GM10266 (cell line): ENCODE results near the gene ULK1.
"Not testable (repeated sequence)": the region's sequence is repeated elsewhere in the genome, so short reads cannot be mapped to it uniquely, and the experiment has no call there.

Experiments used
- DNase-seq: peaks from one replicate; pipeline ENCODE4 v3.0.0; 2012; ENCODE audit errors: extremely low spot score
- TF ChIP-seq, protein P1 (sequence below): IDR thresholded peaks from 2 replicates; pipeline ENCODE4 v1.5.1; 2012; ENCODE audit warnings: mild to moderate bottlenecking, low read depth; ENCODE audit not compliant: control insufficient read depth, insufficient read depth; ENCODE audit errors: missing control alignments

Gene ULK1

DNA sequence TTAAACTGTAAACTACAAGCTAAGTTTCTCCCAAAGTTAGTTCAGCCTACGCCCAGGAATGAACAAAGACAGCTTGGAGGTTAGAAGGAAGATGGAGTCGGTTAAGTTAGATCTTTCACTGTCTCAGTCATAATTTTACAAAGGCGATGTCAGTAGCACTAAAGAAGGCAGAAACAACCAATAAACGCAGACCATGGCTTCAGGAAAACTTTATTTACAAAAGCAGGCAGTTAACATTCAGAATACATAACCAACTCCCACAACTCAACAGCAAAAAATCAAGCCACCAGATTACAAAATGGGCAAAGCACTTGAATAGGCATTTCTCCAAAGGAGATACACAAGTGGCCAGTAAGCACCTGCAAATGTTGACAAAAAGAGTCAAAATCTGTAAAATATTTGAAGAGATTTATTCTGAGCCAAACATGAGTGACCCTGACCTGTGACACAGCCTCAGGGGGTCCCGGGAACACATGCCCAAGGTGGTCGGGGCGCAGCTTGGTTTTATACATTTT is 8.8 kb upstream of the ULK1 start:
- TF ChIP-seq, protein P1, sequence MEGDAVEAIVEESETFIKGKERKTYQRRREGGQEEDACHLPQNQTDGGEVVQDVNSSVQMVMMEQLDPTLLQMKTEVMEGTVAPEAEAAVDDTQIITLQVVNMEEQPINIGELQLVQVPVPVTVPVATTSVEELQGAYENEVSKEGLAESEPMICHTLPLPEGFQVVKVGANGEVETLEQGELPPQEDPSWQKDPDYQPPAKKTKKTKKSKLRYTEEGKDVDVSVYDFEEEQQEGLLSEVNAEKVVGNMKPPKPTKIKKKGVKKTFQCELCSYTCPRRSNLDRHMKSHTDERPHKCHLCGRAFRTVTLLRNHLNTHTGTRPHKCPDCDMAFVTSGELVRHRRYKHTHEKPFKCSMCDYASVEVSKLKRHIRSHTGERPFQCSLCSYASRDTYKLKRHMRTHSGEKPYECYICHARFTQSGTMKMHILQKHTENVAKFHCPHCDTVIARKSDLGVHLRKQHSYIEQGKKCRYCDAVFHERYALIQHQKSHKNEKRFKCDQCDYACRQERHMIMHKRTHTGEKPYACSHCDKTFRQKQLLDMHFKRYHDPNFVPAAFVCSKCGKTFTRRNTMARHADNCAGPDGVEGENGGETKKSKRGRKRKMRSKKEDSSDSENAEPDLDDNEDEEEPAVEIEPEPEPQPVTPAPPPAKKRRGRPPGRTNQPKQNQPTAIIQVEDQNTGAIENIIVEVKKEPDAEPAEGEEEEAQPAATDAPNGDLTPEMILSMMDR, result no peak
- no peak for DNase-seq

DNA sequence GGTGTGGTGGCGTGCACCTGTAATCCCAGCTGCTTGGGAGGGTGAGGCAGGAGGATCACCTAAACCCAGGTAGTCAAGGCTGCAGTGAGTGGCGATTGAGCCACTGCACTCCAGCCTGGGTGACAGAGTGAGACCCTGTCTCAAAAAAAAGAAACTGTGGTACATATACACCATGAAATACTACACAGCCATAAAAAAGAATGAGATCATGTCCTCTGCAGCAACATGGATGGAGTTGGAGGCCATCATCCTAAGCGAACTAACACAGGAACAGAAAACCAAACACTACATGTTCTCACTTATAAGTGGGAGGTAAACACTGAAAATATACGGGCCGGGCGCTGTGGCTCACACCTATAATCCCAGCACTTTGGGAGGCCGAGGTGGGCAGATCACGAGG is 2.7 kb upstream of the ULK1 start:
- DNase-seq, result not testable (repeated sequence)

DNA sequence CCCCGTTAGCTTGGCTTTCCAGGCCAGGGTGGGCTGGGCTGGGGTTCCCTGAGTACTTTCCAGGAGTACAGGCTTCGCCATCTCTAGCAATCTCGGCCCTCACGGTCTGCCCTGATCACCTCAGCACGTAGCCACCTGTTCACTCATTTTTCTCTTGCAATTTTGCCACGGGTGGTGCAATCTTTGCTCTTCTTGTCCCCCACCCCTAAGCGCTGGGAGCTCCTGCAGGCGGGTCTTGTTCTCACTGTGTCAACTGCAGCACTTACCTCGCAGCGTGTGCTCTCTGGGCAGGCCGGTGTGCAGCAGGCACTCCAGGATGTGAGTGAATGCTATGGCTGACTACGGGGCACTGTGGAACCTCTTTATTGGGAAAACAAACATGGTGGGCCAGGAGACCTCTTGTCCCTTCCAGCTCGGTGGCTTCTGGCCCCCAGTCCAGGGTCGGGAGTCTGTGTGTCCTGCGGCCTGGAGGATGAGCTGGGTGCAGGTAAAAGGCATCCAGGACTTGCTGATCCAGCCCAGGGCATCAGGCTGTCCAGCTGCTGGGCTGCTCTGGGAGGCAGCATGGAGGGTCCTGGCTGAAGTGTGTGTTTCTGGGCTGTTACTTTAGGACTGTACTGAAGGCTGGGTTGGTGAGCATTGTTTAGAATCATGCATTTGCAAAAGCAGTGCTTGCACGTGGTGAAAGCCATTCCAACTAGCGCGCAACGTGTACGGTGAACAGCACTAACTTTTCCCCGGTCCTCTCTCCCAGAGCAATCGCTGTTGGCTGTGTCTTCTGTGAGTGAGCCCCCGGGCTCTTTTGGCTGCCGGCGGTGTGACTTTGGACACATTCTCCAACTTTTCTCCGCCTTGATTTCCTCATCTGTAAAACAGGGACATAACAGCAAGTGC is 1.5 kb upstream of the ULK1 start:
- TF ChIP-seq, protein P1, result no peak
- no peak for DNase-seq

DNA sequence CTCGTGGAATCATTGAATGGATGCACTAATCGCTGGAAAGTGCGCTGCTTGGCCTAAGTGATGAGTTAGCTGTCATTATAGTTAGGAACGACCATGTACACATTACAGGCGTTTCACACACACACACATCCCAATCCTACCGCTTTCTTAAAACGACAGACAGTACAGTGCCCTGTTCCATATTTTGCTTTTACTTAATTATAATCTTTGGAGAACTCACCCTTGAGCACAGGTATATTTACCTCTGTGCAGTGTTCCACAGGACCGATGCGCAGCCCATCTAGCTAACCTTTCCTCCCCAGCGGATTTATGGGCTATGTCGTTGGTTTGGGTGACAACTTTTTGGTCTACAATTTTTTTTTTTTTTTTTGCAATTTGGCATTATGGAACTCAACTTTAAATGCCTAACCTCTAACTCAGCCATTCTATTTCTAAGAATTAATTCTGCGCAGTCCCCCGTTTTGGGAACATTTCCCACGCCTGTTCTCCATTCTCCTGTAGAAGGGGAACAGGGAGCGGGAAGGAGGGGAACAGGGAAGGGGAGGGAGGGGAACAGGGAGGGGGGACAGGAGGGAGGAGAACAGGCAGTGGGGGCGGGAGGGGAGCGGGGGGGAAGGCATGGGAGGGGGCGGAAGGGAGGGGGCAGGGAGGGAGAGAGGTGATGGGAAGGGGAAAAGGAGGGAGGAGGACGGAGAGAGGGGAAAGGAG is 663 bp upstream of the ULK1 start:
- no peak for DNase-seq

DNA sequence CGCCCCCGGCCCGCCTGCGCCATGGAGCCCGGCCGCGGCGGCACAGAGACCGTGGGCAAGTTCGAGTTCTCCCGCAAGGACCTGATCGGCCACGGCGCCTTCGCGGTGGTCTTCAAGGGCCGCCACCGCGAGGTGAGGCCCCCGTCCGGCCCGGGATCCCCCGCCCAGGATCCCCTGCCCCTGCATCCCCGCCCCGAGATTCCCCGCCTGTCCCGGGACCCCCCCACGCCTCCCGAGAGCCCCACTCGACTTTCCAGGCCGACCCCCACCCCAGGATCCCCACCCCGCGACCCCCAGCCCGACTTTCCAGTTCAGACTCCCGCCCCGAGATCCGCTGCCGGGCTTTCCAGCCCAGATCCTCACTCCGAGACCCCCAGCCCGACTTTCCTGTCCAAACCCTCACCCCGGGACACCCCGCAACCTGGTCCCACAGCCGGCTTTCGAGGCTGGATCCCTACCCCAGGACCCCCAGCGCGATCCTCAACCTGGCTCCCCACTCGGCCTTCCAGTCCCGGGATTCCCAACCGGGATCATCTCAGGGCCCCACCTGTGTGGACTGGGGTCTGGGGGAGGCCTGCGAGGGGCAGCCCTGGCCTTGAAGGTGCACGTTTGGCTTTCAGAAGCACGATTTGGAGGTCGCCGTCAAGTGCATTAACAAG is 688 bp downstream of the ULK1 start:
- DNase-seq, result peak; percentile 50
- TF ChIP-seq, protein P1, result no peak

More for the DNA sequence above, 663 bp upstream of the ULK1 start:
- TF ChIP-seq, protein P1, result no peak

DNA sequence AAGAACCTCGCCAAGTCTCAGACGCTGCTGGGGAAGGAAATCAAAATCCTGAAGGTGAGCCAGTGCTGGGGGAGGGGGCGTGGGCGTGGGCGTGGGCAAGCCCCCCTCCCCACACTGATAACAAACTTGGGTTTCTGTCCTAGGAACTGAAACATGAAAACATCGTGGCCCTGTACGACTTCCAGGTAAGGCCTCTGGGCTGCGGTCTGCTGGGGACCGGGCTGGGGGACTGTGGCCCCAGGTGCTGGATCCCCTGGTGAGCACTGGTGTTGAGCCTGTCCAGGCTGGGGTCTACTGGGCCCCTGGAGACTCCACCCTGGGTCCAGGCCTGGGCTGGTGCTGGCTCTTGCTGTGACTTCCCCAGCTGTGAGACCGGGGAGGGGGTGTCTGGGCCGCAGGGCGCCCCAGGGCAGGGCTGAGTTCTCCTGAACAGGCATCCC is 1.2 kb downstream of the ULK1 start:
- no peak for DNase-seq
- TF ChIP-seq, protein P1, result no peak

DNA sequence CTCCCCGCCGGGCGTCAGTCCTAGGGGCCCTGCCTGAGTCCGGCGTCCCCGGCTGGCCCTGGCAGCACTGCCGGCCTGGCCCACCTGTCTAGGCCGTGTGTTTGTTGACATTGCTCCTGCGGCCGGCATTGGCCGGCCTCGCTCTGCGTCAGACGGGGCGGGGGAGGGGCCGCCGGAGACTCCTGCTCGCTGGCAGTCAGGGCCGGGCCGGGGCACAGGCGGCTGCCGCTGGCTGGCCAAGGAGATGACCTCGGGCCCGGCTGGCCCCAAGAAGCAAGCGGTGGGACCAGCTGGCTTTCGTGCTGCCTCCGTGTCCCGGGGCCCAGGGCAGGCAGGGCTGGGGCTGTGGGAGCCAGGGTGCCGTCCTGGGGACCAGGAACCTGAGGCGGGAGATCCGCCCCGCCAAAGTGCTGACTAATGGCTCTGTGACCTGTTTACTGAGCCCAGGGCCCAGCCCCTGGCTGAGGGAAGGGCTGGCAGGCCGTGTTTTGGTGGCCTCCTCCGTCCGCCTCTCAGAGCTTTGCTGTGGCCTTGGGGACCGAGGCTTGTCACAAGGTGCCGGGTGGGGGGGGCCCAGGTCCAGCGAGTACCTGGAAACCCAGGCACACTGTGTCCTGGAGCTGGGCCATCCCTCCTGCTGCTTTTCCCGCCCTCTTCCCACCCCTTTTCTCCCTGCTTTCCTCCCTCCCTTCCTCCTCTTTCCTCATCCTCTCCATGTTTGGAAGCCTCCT is 1.8 kb downstream of the ULK1 start:
- TF ChIP-seq, protein P1, result no peak

More for the DNA sequence above, 1.8 kb downstream of the ULK1 start:
- DNase-seq, result peak; percentile 91
